ENCODE results near the gene SACS.

SACS gene

GRCh38 chr13:23288995-23289394 lies 144.5 kb downstream of the SACS start:
- H3K36me3 ChIP-seq (ENCODE audit: insufficient read depth, insufficient read length, low read length): no peaks in the 10 kb centered on the region

GRCh38 chr13:23288564-23288963 lies 144.9 kb downstream of the SACS start:
- DNase-seq (ENCODE audit: low read depth, low spot score): no peak
- H3K9me3 ChIP-seq (ENCODE audit: insufficient read depth, low read length): no peaks in the 10 kb centered on the region
- H3K9ac ChIP-seq (ENCODE audit: insufficient read length, low read depth): no peak overlapping the region
- H3K4me1 ChIP-seq (ENCODE audit: insufficient read depth, insufficient read length): no peaks in the 10 kb centered on the region
- H3K36me3 ChIP-seq (ENCODE audit: insufficient read depth, insufficient read length, low read length): no peaks in the 10 kb centered on the region
- no peak overlapping the region for H3K4me3 ChIP-seq (ENCODE audit: insufficient read length, low read depth)
- TF ChIP-seq YY1 (IDR thresholded peaks at IDR 0.05; ENCODE audit: insufficient read depth, insufficient read length) (no peak), ZNF274 (IDR thresholded peaks at IDR 0.05; ENCODE audit: low read depth, low read length) (no peak), SUZ12 (IDR thresholded peaks at IDR 0.05; ENCODE audit: extremely low read depth, insufficient read depth, insufficient read length) (no peak)
- no peaks in the 10 kb centered on the region for H3K27me3 ChIP-seq (ENCODE audit: insufficient read depth, insufficient read length)

More at GRCh38 chr13:23288995-23289394, 144.5 kb downstream of the SACS start:
- Histone ChIP-seq H3K9me3 (ENCODE audit: insufficient read depth, low read length) (no peaks in the 10 kb centered on the region), H3K9ac (ENCODE audit: insufficient read length, low read depth) (no peak overlapping the region), H3K27me3 (ENCODE audit: insufficient read depth, insufficient read length) (no peaks in the 10 kb centered on the region), H3K4me1 (ENCODE audit: insufficient read depth, insufficient read length) (no peaks in the 10 kb centered on the region), H3K4me3 (ENCODE audit: insufficient read length, low read depth) (no peak overlapping the region)
- DNase-seq (ENCODE audit: low read depth, low spot score): no peak
- no peak for TF ChIP-seq SUZ12 (IDR thresholded peaks at IDR 0.05; ENCODE audit: extremely low read depth, insufficient read depth, insufficient read length)
- no peak for TF ChIP-seq ZNF274 (IDR thresholded peaks at IDR 0.05; ENCODE audit: low read depth, low read length)
- TF ChIP-seq YY1 (IDR thresholded peaks at IDR 0.05; ENCODE audit: insufficient read depth, insufficient read length): no peak

GRCh38 chr13:23279321-23279720 lies 154.2 kb downstream of the SACS start:
- no peak for TF ChIP-seq SUZ12 (IDR thresholded peaks at IDR 0.05; ENCODE audit: extremely low read depth, insufficient read depth, insufficient read length)
- TF ChIP-seq YY1 (IDR thresholded peaks at IDR 0.05; ENCODE audit: insufficient read depth, insufficient read length): no peak
- TF ChIP-seq ZNF274 (IDR thresholded peaks at IDR 0.05; ENCODE audit: low read depth, low read length): no peak
- Histone ChIP-seq H3K4me3 (ENCODE audit: insufficient read length, low read depth) (no peak overlapping the region), H3K4me1 (ENCODE audit: insufficient read depth, insufficient read length) (no peaks in the 10 kb centered on the region), H3K36me3 (ENCODE audit: insufficient read depth, insufficient read length, low read length) (no peaks in the 10 kb centered on the region), H3K9ac (ENCODE audit: insufficient read length, low read depth) (no peak overlapping the region), H3K9me3 (ENCODE audit: insufficient read depth, low read length) (no peaks in the 10 kb centered on the region), H3K27me3 (ENCODE audit: insufficient read depth, insufficient read length) (no peaks in the 10 kb centered on the region)
- no peak for DNase-seq (ENCODE audit: low read depth, low spot score)
